Activated T-helper 17 cell treated with anti-CD3 and anti-CD28 coated beads, Interleukin-2, amount 50 U/mL, for 72 hours (primary cell): ENCODE measurements around the gene SCYL3. TPM values are rescaled to one million over a fixed set of nuclear protein-coding genes. Genes with fewer than 3 reads are reported as not detected.
"Not testable (repeated sequence)": the region's sequence is repeated elsewhere in the genome, so short reads cannot be mapped to it uniquely, and the experiment has no call there.

ENCODE experiments used
- ATAC-seq: fragments of 150-1000 bp; cut with Tn5 transposase; replicated peaks from 2 replicates; pipeline ENCODE4 v1.10.0; 2021; ENCODE audit warnings: mild to moderate bottlenecking, moderate library complexity
- H3K27ac Mint-ChIP-seq: one replicate; pipeline ENCODE4 v1.8.0; 2022; ENCODE audit warnings: mixed read lengths
- H3K27me3 Mint-ChIP-seq: one replicate; pipeline ENCODE4 v1.8.0; 2022; ENCODE audit warnings: mixed read lengths
- H3K36me3 Mint-ChIP-seq: one replicate; pipeline ENCODE4 v1.8.0; 2022; ENCODE audit warnings: low read depth, mild to moderate bottlenecking, mixed read lengths
- H3K4me1 Mint-ChIP-seq: one replicate; pipeline ENCODE4 v1.8.0; 2022; ENCODE audit warnings: mixed read lengths
- H3K4me3 Mint-ChIP-seq: one replicate; pipeline ENCODE4 v1.8.0; 2022; ENCODE audit warnings: mild to moderate bottlenecking, mixed read lengths
- H3K9me3 Mint-ChIP-seq: one replicate; pipeline ENCODE4 v1.8.0; 2022; ENCODE audit warnings: mixed read lengths
- total RNA-seq, 2 donors: library from RNA; stranded (reverse); gene quantifications; one replicate each; pipeline ENCODE4 v1.2.3, GENCODE V29; 2022

SCYL3 gene
- total RNA-seq, 2 donors from 2014 or later, result 15.0 to 16.4 TPM

DNA sequence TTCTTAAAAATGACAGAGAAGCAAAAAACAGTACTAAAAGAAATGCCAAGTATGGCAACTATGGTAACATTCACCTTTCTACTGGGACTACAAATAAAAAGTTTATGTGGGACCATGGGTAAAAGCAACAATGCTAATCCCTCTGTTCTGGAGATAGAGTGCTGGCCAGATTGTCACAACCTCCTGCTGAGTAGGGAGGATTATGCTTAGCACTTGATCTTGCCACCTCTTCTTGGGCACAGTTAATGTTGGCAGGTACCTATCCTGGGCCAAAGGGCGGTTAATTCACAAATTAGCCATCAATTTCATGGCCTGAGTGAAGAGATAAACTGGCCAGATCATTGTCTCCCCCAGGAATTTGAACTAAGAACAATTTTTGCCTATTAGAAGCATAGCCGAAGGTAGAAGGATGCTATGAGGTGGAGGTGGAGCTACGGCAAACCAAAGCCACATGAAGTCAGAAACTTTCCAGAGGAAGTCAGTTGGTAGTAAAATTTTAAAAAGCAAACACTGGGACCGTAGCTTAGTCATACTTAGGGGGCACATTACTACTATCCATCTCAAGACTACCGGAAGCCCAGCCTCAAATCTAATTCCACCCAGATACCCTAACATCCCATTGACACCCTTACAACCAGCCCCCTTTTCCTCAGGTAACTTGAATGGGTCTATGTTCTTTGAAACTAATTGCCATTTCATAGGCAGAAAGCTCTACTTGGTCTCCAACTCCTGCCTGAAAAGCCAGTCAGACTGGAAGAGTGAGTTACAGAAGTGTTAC is 2.7 kb downstream of the SCYL3 start:
- H3K36me3 Mint-ChIP-seq, result peaks cover 55% of the 10 kb centered on the region
- peak; percentile 42 for ATAC-seq
- no peaks in the 10 kb centered on the region for H3K9me3 Mint-ChIP-seq
- H3K4me3 Mint-ChIP-seq, result peak overlapping the region; percentile 83
- no peaks in the 10 kb centered on the region for H3K27me3 Mint-ChIP-seq
- peak overlapping the region; percentile 99 for H3K27ac Mint-ChIP-seq
- H3K4me1 Mint-ChIP-seq, result peaks cover 41% of the 10 kb centered on the region

- H3K27ac Mint-ChIP-seq, result no peak overlapping the region
- H3K4me1 Mint-ChIP-seq, result peaks cover 45% of the 10 kb centered on the region
- H3K9me3 Mint-ChIP-seq, result no peaks in the 10 kb centered on the region
- peak overlapping the region; percentile 62 for H3K4me3 Mint-ChIP-seq
- no peak for ATAC-seq
- no peaks in the 10 kb centered on the region for H3K27me3 Mint-ChIP-seq
- H3K36me3 Mint-ChIP-seq, result peaks cover 66% of the 10 kb centered on the region
Measured at GRCh38 chr1:169889871-169890270, 3.8 kb downstream of the SCYL3 start.

DNA sequence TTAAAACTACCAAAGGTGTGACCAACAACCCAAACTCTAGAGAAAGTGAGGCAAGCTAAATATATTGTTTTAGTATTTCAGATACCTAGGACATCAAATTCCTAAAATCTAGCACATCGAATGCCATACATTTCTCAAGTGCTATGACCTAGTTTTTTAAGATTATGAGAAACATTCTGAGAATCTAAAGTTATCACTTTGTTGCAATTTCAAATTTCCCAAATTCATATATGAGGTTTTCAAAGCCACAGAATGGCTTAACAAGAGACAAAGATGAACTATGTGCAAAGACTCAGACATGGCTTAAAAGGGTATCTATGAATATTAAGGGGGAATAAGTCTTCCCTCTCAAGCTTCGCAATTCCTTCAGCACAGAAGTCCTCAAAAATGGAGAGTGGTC is 6.8 kb downstream of the SCYL3 start:
- ATAC-seq, result no peak
- H3K27ac Mint-ChIP-seq, result no peak overlapping the region
- H3K27me3 Mint-ChIP-seq, result no peaks in the 10 kb centered on the region
- H3K9me3 Mint-ChIP-seq, result no peaks in the 10 kb centered on the region
- peaks cover 75% of the 10 kb centered on the region for H3K36me3 Mint-ChIP-seq
- H3K4me3 Mint-ChIP-seq, result no peak overlapping the region
- H3K4me1 Mint-ChIP-seq, result peaks cover 33% of the 10 kb centered on the region

- H3K9me3 Mint-ChIP-seq, result no peaks in the 10 kb centered on the region
- H3K36me3 Mint-ChIP-seq, result peaks cover 75% of the 10 kb centered on the region
- H3K27ac Mint-ChIP-seq, result no peak overlapping the region
- ATAC-seq, result no peak
- H3K4me3 Mint-ChIP-seq, result no peak overlapping the region
- H3K4me1 Mint-ChIP-seq, result peaks cover 30% of the 10 kb centered on the region
- no peaks in the 10 kb centered on the region for H3K27me3 Mint-ChIP-seq
Measured at GRCh38 chr1:169886422-169886821, 7.3 kb downstream of the SCYL3 start.

DNA sequence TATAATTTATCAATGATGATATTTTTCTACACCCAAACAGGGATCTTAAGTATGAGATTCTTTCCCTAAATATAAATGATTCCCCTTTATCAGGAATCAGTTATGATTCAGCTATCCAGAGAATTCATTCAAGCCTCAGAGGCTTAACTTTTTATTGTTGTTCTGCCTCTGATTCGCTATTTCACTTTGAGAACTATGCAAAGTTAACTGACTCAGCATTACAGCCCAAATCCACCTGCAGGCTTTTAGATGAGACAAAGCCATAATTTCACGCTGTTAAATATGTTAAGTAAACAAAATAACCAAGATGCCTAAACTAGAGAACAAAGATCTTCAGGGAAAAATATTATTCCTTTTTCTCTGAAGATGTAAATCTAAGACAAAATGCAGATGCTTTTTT is 8.5 kb downstream of the SCYL3 start:
- Mint-ChIP-seq H3K4me1 (peaks cover 19% of the 10 kb centered on the region), H3K36me3 (peaks cover 73% of the 10 kb centered on the region), H3K27me3 (no peaks in the 10 kb centered on the region), H3K9me3 (no peaks in the 10 kb centered on the region), H3K4me3 (no peak overlapping the region), H3K27ac (no peak overlapping the region)
- no peak for ATAC-seq

GRCh38 chr1:169884634-169885033 is 9.1 kb downstream of the SCYL3 start:
- Mint-ChIP-seq H3K4me3 (no peak overlapping the region), H3K27me3 (no peaks in the 10 kb centered on the region), H3K36me3 (peaks cover 78% of the 10 kb centered on the region), H3K9me3 (no peaks in the 10 kb centered on the region), H3K4me1 (peaks cover 16% of the 10 kb centered on the region), H3K27ac (no peak overlapping the region)
- no peak for ATAC-seq

GRCh38 chr1:169882039-169882511 is 11.6 kb downstream of the SCYL3 start:
- H3K36me3 Mint-ChIP-seq, result peaks cover 78% of the 10 kb centered on the region
- H3K27ac Mint-ChIP-seq, result no peak overlapping the region
- no peaks in the 10 kb centered on the region for H3K9me3 Mint-ChIP-seq
- H3K4me1 Mint-ChIP-seq, result peaks cover 17% of the 10 kb centered on the region
- no peak for ATAC-seq
- H3K4me3 Mint-ChIP-seq, result no peak overlapping the region
- no peaks in the 10 kb centered on the region for H3K27me3 Mint-ChIP-seq

GRCh38 chr1:169879034-169879840 is 14.5 kb downstream of the SCYL3 start:
- H3K27me3 Mint-ChIP-seq, result no peaks in the 10 kb centered on the region
- no peaks in the 10 kb centered on the region for H3K9me3 Mint-ChIP-seq
- peaks cover 78% of the 10 kb centered on the region for H3K36me3 Mint-ChIP-seq
- no peak for ATAC-seq
- H3K4me1 Mint-ChIP-seq, result peaks cover 19% of the 10 kb centered on the region
- H3K4me3 Mint-ChIP-seq, result no peak overlapping the region
- H3K27ac Mint-ChIP-seq, result no peak overlapping the region

- Mint-ChIP-seq H3K27ac (no peak overlapping the region), H3K27me3 (no peaks in the 10 kb centered on the region), H3K9me3 (no peaks in the 10 kb centered on the region), H3K4me1 (peaks cover 21% of the 10 kb centered on the region), H3K36me3 (peaks cover 86% of the 10 kb centered on the region), H3K4me3 (no peak overlapping the region)
- ATAC-seq, result no peak
Measured at GRCh38 chr1:169878498-169878897, 15.2 kb downstream of the SCYL3 start.

- H3K36me3 Mint-ChIP-seq, result peaks cover 86% of the 10 kb centered on the region
- no peaks in the 10 kb centered on the region for H3K27me3 Mint-ChIP-seq
- H3K9me3 Mint-ChIP-seq, result peaks cover 3% of the 10 kb centered on the region
- ATAC-seq, result no peak
- peaks cover 25% of the 10 kb centered on the region for H3K4me1 Mint-ChIP-seq
- no peak overlapping the region for H3K4me3 Mint-ChIP-seq
- H3K27ac Mint-ChIP-seq, result no peak overlapping the region
Measured at GRCh38 chr1:169877800-169878491, 15.8 kb downstream of the SCYL3 start.

- no peaks in the 10 kb centered on the region for H3K27me3 Mint-ChIP-seq
- H3K27ac Mint-ChIP-seq, result peak overlapping the region; percentile 61
- H3K4me1 Mint-ChIP-seq, result peaks cover 22% of the 10 kb centered on the region
- peaks cover 3% of the 10 kb centered on the region for H3K9me3 Mint-ChIP-seq
- ATAC-seq, result peak; percentile 47
- H3K4me3 Mint-ChIP-seq, result no peak overlapping the region
- H3K36me3 Mint-ChIP-seq, result peaks cover 100% of the 10 kb centered on the region
Measured at GRCh38 chr1:169874229-169874628, 19.5 kb downstream of the SCYL3 start.

GRCh38 chr1:169873582-169874199 is 20.0 kb downstream of the SCYL3 start:
- ATAC-seq, result no peak
- H3K27ac Mint-ChIP-seq, result peak overlapping the region; percentile 61
- H3K4me3 Mint-ChIP-seq, result no peak overlapping the region
- no peaks in the 10 kb centered on the region for H3K27me3 Mint-ChIP-seq
- H3K4me1 Mint-ChIP-seq, result peaks cover 16% of the 10 kb centered on the region
- peaks cover 3% of the 10 kb centered on the region for H3K9me3 Mint-ChIP-seq
- H3K36me3 Mint-ChIP-seq, result peaks cover 100% of the 10 kb centered on the region

- no peak overlapping the region for H3K4me3 Mint-ChIP-seq
- no peak for ATAC-seq
- H3K4me1 Mint-ChIP-seq, result peaks cover 13% of the 10 kb centered on the region
- H3K9me3 Mint-ChIP-seq, result peaks cover 3% of the 10 kb centered on the region
- H3K27me3 Mint-ChIP-seq, result no peaks in the 10 kb centered on the region
- H3K27ac Mint-ChIP-seq, result peak overlapping the region; percentile 61
- peaks cover 100% of the 10 kb centered on the region for H3K36me3 Mint-ChIP-seq
Measured at GRCh38 chr1:169872906-169873305, 20.8 kb downstream of the SCYL3 start.

DNA sequence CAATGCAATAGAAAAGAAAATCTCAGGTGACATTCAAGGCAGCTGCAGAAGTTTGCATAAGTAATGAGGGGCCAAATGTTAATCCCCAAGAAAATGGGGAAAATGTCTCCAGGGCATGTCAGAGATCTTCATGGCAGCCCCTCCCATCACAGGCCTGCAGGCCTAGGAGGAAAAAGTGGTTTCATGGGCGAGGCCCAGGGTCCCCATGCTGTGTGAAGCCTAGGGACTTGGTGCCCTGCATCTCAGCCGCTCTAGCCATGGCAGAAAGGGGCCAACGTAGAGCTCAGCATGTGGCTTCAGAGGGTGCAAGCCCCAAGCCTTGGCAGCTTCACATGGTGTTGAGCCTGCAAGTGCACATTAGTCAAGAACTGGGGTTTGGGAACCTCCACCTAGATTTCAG is 21.7 kb downstream of the SCYL3 start:
- not testable (repeated sequence) for H3K27me3 Mint-ChIP-seq, H3K4me3 Mint-ChIP-seq, H3K9me3 Mint-ChIP-seq, ATAC-seq
- peaks cover 100% of the 10 kb centered on the region for H3K36me3 Mint-ChIP-seq
- H3K27ac Mint-ChIP-seq, result peak overlapping the region; percentile 1
- H3K4me1 Mint-ChIP-seq, result peaks cover 13% of the 10 kb centered on the region
